Activated CD4-positive, alpha-beta T cell treated with anti-CD3 and anti-CD28 coated beads, Interleukin-2, amount 50 U/mL, for 48 hours (primary cell): ENCODE measurements around the gene THY1.

ENCODE experiments used
- DNase-seq, 2 experiments: peaks; one replicate each; pipeline ENCODE4 v3.0.0-alpha.2; 2020

The THY1 gene

GRCh38 chr11:119368121-119369034 lies 54.6 kb downstream of the THY1 start:
- DNase-seq, result no peak

GRCh38 chr11:119367661-119368120 lies 55.3 kb downstream of the THY1 start:
- DNase-seq, result no peak
